ENCODE results near the gene SYNE1.
A peak's percentile ranks its signal among the peaks of the same experiment; 100 is the strongest.
"Not testable (repeated sequence)": the region's sequence is repeated elsewhere in the genome, so short reads cannot be mapped to it uniquely, and the experiment has no call there.

The SYNE1 gene

GRCh38 chr6:152648105-152648504 lies 10.9 kb upstream of the SYNE1 start:
- Histone ChIP-seq H3K4me1 (ENCODE audit: control insufficient read depth, insufficient read depth, low read length) (peaks cover 11% of the 10 kb centered on the region), H3K4me3 (ENCODE audit: low read length) (peak overlapping the region; percentile 36), H3K27me3 (replicated peaks; ENCODE audit: control insufficient read depth, insufficient read depth, low read length) (no peaks in the 10 kb centered on the region), H3K36me3 (ENCODE audit: control insufficient read depth, insufficient read depth, low read length, severe bottlenecking) (no peaks in the 10 kb centered on the region), H3K9me3 (ENCODE audit: control insufficient read depth, low read length) (no peaks in the 10 kb centered on the region), H3K9ac (ENCODE audit: low read length) (no peak overlapping the region)
- DNase-seq (ENCODE audit: low read depth): peak; percentile 8

GRCh38 chr6:152646732-152647131 lies 9.6 kb upstream of the SYNE1 start:
- not testable (repeated sequence) for H3K4me3 ChIP-seq (ENCODE audit: low read length); H3K9ac ChIP-seq (ENCODE audit: low read length); H3K9me3 ChIP-seq (ENCODE audit: control insufficient read depth, low read length); H3K36me3 ChIP-seq (ENCODE audit: control insufficient read depth, insufficient read depth, low read length, severe bottlenecking); DNase-seq (ENCODE audit: low read depth); H3K27me3 ChIP-seq (replicated peaks; ENCODE audit: control insufficient read depth, insufficient read depth, low read length)
- H3K4me1 ChIP-seq (ENCODE audit: control insufficient read depth, insufficient read depth, low read length): peaks cover 11% of the 10 kb centered on the region

DNA sequence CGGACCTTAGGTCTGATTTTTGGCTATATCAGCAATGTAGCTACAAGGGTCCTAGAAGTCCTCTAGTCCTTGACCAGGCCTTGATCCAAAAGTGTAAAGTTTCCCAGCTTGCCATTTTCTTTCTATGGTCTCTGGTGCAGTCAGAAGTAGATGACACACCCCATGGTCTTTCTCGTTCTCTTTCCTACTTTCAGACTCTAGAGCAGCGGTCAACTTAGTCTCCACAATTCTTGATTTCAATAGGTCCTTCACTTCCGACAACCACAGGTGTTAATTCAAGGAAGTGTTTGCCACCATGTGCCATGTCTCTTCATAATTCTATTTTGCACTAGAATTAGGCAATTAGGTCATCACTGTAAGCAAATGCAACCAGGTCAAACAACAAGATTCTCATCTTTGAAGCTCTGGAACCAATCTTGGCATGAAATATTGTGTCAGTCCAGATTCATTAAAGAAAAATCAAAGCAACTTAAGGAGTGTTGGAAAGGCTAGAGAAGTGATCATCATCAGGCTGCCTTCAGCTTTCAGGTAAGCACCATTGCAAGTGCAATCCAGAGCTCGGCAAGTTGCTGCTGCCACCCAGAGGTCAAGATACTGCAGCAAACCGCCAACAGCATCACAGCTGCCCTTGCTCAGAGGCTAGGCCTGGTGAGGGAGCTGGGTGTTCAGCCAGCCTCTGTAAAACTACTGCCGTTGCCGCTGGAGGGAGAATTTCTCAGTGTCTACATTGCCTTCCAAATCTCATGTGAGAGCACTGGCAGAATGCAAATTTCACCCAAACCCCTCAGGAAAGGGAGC lies 5.6 kb upstream of the SYNE1 start:
- no peak overlapping the region for H3K4me3 ChIP-seq (ENCODE audit: low read length)
- no peaks in the 10 kb centered on the region for H3K9me3 ChIP-seq (ENCODE audit: control insufficient read depth, low read length)
- no peaks in the 10 kb centered on the region for H3K27me3 ChIP-seq (replicated peaks; ENCODE audit: control insufficient read depth, insufficient read depth, low read length)
- H3K9ac ChIP-seq (ENCODE audit: low read length): no peak overlapping the region
- no peaks in the 10 kb centered on the region for H3K36me3 ChIP-seq (ENCODE audit: control insufficient read depth, insufficient read depth, low read length, severe bottlenecking)
- DNase-seq (ENCODE audit: low read depth): peak; percentile 60
- H3K4me1 ChIP-seq (ENCODE audit: control insufficient read depth, insufficient read depth, low read length): peaks cover 2% of the 10 kb centered on the region

GRCh38 chr6:152636609-152637295 lies 410 bp downstream of the SYNE1 start:
- peak overlapping the region; percentile 86 for H3K4me3 ChIP-seq (ENCODE audit: low read length)
- peaks cover 11% of the 10 kb centered on the region for H3K4me1 ChIP-seq (ENCODE audit: control insufficient read depth, insufficient read depth, low read length)
- H3K27me3 ChIP-seq (replicated peaks; ENCODE audit: control insufficient read depth, insufficient read depth, low read length): no peaks in the 10 kb centered on the region
- no peaks in the 10 kb centered on the region for H3K36me3 ChIP-seq (ENCODE audit: control insufficient read depth, insufficient read depth, low read length, severe bottlenecking)
- DNase-seq (ENCODE audit: low read depth): peak; percentile 67
- H3K9ac ChIP-seq (ENCODE audit: low read length): peak overlapping the region; percentile 83
- H3K9me3 ChIP-seq (ENCODE audit: control insufficient read depth, low read length): no peaks in the 10 kb centered on the region

GRCh38 chr6:152636021-152636608 lies 1.0 kb downstream of the SYNE1 start:
- H3K9ac ChIP-seq (ENCODE audit: low read length): peak overlapping the region; percentile 83
- no peaks in the 10 kb centered on the region for H3K36me3 ChIP-seq (ENCODE audit: control insufficient read depth, insufficient read depth, low read length, severe bottlenecking)
- no peaks in the 10 kb centered on the region for H3K27me3 ChIP-seq (replicated peaks; ENCODE audit: control insufficient read depth, insufficient read depth, low read length)
- H3K4me3 ChIP-seq (ENCODE audit: low read length): peak overlapping the region; percentile 86
- H3K9me3 ChIP-seq (ENCODE audit: control insufficient read depth, low read length): no peaks in the 10 kb centered on the region
- peaks cover 11% of the 10 kb centered on the region for H3K4me1 ChIP-seq (ENCODE audit: control insufficient read depth, insufficient read depth, low read length)
- peak; percentile 58 for DNase-seq (ENCODE audit: low read depth)

- Histone ChIP-seq H3K27me3 (replicated peaks; ENCODE audit: control insufficient read depth, insufficient read depth, low read length) (no peaks in the 10 kb centered on the region), H3K9ac (ENCODE audit: low read length) (no peak overlapping the region), H3K4me3 (ENCODE audit: low read length) (peak overlapping the region; percentile 86), H3K9me3 (ENCODE audit: control insufficient read depth, low read length) (no peaks in the 10 kb centered on the region), H3K4me1 (ENCODE audit: control insufficient read depth, insufficient read depth, low read length) (peaks cover 11% of the 10 kb centered on the region), H3K36me3 (ENCODE audit: control insufficient read depth, insufficient read depth, low read length, severe bottlenecking) (no peaks in the 10 kb centered on the region)
- DNase-seq (ENCODE audit: low read depth): no peak
These were observed 2.4 kb downstream of the SYNE1 start for GRCh38 chr6:152634773-152635172.

DNA sequence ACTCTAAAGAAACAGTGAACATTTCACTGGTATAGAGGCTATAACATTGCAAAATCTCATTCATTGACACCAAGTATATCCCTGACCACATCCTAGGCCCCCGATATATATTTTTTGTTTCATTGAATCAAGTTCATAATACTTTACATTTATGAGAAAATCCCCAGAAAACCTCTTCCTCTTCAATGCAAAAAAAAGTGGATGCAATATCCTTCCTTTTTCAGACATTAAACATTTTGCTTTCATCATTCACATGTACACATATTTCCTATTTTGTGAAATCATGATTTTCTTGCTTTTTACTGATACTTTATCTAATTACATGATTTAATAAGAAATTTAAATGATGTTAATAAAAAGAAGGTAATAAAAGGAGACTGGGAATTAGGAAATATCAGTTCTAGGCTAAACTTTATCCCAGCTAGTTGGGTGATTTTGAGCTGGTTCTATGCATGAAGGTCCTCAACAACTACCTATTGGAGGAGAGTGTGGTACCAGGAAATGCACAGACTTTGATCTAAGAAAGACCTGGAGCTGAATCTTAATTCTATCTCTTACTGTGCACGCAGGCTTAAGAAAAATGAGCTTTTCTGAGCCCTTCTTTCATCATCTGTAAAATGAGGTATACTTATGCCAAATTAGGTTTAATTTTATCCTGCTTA lies 4.9 kb downstream of the SYNE1 start:
- no peak for DNase-seq (ENCODE audit: low read depth)
- Histone ChIP-seq H3K4me3 (ENCODE audit: low read length) (no peak overlapping the region), H3K4me1 (ENCODE audit: control insufficient read depth, insufficient read depth, low read length) (peaks cover 11% of the 10 kb centered on the region), H3K36me3 (ENCODE audit: control insufficient read depth, insufficient read depth, low read length, severe bottlenecking) (no peaks in the 10 kb centered on the region), H3K27me3 (replicated peaks; ENCODE audit: control insufficient read depth, insufficient read depth, low read length) (no peaks in the 10 kb centered on the region), H3K9ac (ENCODE audit: low read length) (no peak overlapping the region), H3K9me3 (ENCODE audit: control insufficient read depth, low read length) (no peaks in the 10 kb centered on the region)

DNA sequence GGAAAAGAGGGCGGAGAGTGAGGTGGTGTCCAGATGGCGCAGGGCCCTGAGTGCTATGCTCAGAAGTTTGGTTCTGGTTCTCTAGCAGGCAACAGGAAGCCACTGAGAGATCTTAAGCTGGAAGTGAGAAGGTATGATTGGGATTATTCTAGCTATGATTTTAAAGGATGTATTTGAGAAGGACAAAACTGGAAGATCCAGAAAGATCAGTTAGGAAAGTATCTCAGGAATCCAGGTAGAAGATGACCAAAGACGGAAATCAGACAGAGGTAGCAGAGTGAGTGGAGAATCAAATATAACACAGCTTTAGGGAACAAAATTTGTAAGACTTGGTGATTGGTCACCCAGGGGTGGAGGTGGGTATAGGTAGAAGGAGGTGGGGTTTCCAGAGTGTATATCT lies 5.8 kb downstream of the SYNE1 start:
- Histone ChIP-seq H3K4me3 (ENCODE audit: low read length) (no peak overlapping the region), H3K36me3 (ENCODE audit: control insufficient read depth, insufficient read depth, low read length, severe bottlenecking) (no peaks in the 10 kb centered on the region), H3K27me3 (replicated peaks; ENCODE audit: control insufficient read depth, insufficient read depth, low read length) (no peaks in the 10 kb centered on the region), H3K4me1 (ENCODE audit: control insufficient read depth, insufficient read depth, low read length) (peaks cover 9% of the 10 kb centered on the region), H3K9ac (ENCODE audit: low read length) (no peak overlapping the region), H3K9me3 (ENCODE audit: control insufficient read depth, low read length) (no peaks in the 10 kb centered on the region)
- no peak for DNase-seq (ENCODE audit: low read depth)

- no peak overlapping the region for H3K9ac ChIP-seq (ENCODE audit: low read length)
- no peak overlapping the region for H3K4me3 ChIP-seq (ENCODE audit: low read length)
- H3K27me3 ChIP-seq (replicated peaks; ENCODE audit: control insufficient read depth, insufficient read depth, low read length): no peaks in the 10 kb centered on the region
- H3K4me1 ChIP-seq (ENCODE audit: control insufficient read depth, insufficient read depth, low read length): peaks cover 5% of the 10 kb centered on the region
- H3K9me3 ChIP-seq (ENCODE audit: control insufficient read depth, low read length): no peaks in the 10 kb centered on the region
- no peak for DNase-seq (ENCODE audit: low read depth)
- H3K36me3 ChIP-seq (ENCODE audit: control insufficient read depth, insufficient read depth, low read length, severe bottlenecking): no peaks in the 10 kb centered on the region
These were observed 6.3 kb downstream of the SYNE1 start for GRCh38 chr6:152630832-152631231.

DNA sequence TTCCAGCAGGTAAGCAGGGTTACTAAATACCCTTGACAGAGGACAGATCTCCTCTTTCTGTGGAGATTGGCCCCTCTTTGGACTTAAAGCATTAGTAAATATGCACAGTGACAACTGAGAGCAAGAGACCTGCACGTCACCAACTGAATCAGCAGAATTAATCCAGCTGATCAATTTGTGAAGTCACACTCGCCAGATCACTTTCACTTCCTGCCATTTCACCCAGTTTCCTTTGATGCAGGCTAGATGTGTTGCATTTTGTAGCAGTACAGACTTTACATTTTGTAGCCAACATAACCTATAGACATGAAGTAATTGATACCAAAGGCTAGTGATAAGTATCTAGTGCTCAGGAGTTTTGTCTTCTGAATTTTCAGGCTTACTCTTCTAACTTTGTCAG lies 11.9 kb downstream of the SYNE1 start:
- Histone ChIP-seq H3K4me1 (ENCODE audit: control insufficient read depth, insufficient read depth, low read length) (no peaks in the 10 kb centered on the region), H3K36me3 (ENCODE audit: control insufficient read depth, insufficient read depth, low read length, severe bottlenecking) (no peaks in the 10 kb centered on the region), H3K27me3 (replicated peaks; ENCODE audit: control insufficient read depth, insufficient read depth, low read length) (no peaks in the 10 kb centered on the region), H3K4me3 (ENCODE audit: low read length) (no peak overlapping the region), H3K9ac (ENCODE audit: low read length) (no peak overlapping the region), H3K9me3 (ENCODE audit: control insufficient read depth, low read length) (no peaks in the 10 kb centered on the region)
- DNase-seq (ENCODE audit: low read depth): no peak

GRCh38 chr6:152614776-152615175 lies 22.4 kb downstream of the SYNE1 start:
- H3K9me3 ChIP-seq (ENCODE audit: control insufficient read depth, low read length); H3K36me3 ChIP-seq (ENCODE audit: control insufficient read depth, insufficient read depth, low read length, severe bottlenecking); H3K9ac ChIP-seq (ENCODE audit: low read length); H3K27me3 ChIP-seq (replicated peaks; ENCODE audit: control insufficient read depth, insufficient read depth, low read length); H3K4me3 ChIP-seq (ENCODE audit: low read length); DNase-seq (ENCODE audit: low read depth); H3K4me1 ChIP-seq (ENCODE audit: control insufficient read depth, insufficient read depth, low read length): not testable (repeated sequence)

Measured in adipocyte (in vitro differentiated cells).